ENCODE data around the gene MPRIP.

GRCh38 chr17:17190188-17190587 lies 147.9 kb downstream of the MPRIP start:
- TF ChIP-seq, protein P1, sequence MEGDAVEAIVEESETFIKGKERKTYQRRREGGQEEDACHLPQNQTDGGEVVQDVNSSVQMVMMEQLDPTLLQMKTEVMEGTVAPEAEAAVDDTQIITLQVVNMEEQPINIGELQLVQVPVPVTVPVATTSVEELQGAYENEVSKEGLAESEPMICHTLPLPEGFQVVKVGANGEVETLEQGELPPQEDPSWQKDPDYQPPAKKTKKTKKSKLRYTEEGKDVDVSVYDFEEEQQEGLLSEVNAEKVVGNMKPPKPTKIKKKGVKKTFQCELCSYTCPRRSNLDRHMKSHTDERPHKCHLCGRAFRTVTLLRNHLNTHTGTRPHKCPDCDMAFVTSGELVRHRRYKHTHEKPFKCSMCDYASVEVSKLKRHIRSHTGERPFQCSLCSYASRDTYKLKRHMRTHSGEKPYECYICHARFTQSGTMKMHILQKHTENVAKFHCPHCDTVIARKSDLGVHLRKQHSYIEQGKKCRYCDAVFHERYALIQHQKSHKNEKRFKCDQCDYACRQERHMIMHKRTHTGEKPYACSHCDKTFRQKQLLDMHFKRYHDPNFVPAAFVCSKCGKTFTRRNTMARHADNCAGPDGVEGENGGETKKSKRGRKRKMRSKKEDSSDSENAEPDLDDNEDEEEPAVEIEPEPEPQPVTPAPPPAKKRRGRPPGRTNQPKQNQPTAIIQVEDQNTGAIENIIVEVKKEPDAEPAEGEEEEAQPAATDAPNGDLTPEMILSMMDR (IDR thresholded peaks at IDR 0.05; ENCODE audit: extremely low read depth in 1 of 2, insufficient read depth in 1 of 2, low read depth in 1 of 2, low read length in 2 of 2): no peak
- TF ChIP-seq EZH2 (IDR thresholded peaks at IDR 0.05; ENCODE audit: borderline replicate concordance, low read depth, low read length, severe bottlenecking): no peak
- TF ChIP-seq FOS (IDR thresholded peaks at IDR 0.05; ENCODE audit: borderline replicate concordance, insufficient read depth, low read length): no peak

Data from endothelial cell of umbilical vein (primary cell).